Measurements from ENCODE around the gene SAMD11. TPM values are rescaled to one million over a fixed set of nuclear protein-coding genes. Genes with fewer than 3 reads are reported as not detected.
"Not testable (repeated sequence)": the region's sequence is repeated elsewhere in the genome, so short reads cannot be mapped to it uniquely, and the experiment has no call there.

The SAMD11 gene
- total and polyA plus RNA-seq, 2 experiments from 2014 or later = 32.2 to 146 TPM

- Histone ChIP-seq H3K27me3 (peaks cover 46% of the 10 kb centered on the region), H3K4me3 (no peak overlapping the region), H3K36me3 (no peaks in the 10 kb centered on the region), H3K4me1 (ENCODE audit: low read depth) (peaks cover 3% of the 10 kb centered on the region), H3K27ac (no peak overlapping the region), H3K9me3 (ENCODE audit: low read depth) (no peaks in the 10 kb centered on the region)
- DNase-seq (ENCODE audit: low read depth in 1 of 2, low spot score in 1 of 2) = peak; percentile 64 to 77
- TF ChIP-seq CTCF (IDR thresholded peaks at IDR 0.05; ENCODE audit: low read depth, low read length) = peak; percentile 59
Measured at GRCh38 chr1:975896-976683, 52.4 kb downstream of the SAMD11 start.

GRCh38 chr1:976791-977190, 53.1 kb downstream of the SAMD11 start:
- not testable (repeated sequence) for DNase-seq (ENCODE audit: low read depth in 1 of 2, low spot score in 1 of 2); H3K9me3 ChIP-seq (ENCODE audit: low read depth); H3K27ac ChIP-seq; H3K4me3 ChIP-seq; H3K4me1 ChIP-seq (ENCODE audit: low read depth); H3K36me3 ChIP-seq
- peaks cover 39% of the 10 kb centered on the region for H3K27me3 ChIP-seq

- Histone ChIP-seq H3K27ac (no peak overlapping the region), H3K9me3 (ENCODE audit: low read depth) (no peaks in the 10 kb centered on the region), H3K36me3 (no peaks in the 10 kb centered on the region), H3K4me3 (no peak overlapping the region), H3K4me1 (ENCODE audit: low read depth) (peaks cover 3% of the 10 kb centered on the region), H3K27me3 (peaks cover 31% of the 10 kb centered on the region)
- no peak for DNase-seq (ENCODE audit: low read depth in 1 of 2, low spot score in 1 of 2)
- TF ChIP-seq CTCF (IDR thresholded peaks at IDR 0.05; ENCODE audit: low read depth, low read length) = no peak
Measured at GRCh38 chr1:978069-978834, 54.5 kb downstream of the SAMD11 start.

- no peak for TF ChIP-seq CTCF (IDR thresholded peaks at IDR 0.05; ENCODE audit: low read depth, low read length)
- H3K4me3 ChIP-seq = no peak overlapping the region
- peaks cover 30% of the 10 kb centered on the region for H3K27me3 ChIP-seq
- no peak for DNase-seq (ENCODE audit: low read depth in 1 of 2, low spot score in 1 of 2)
- H3K4me1 ChIP-seq (ENCODE audit: low read depth) = peaks cover 3% of the 10 kb centered on the region
- no peaks in the 10 kb centered on the region for H3K36me3 ChIP-seq
- H3K27ac ChIP-seq = no peak overlapping the region
- no peaks in the 10 kb centered on the region for H3K9me3 ChIP-seq (ENCODE audit: low read depth)
Measured at GRCh38 chr1:978835-979743, 55.4 kb downstream of the SAMD11 start.

GRCh38 chr1:979744-980072, 56.0 kb downstream of the SAMD11 start:
- DNase-seq (ENCODE audit: low read depth in 1 of 2, low spot score in 1 of 2) = no peak
- Histone ChIP-seq H3K4me1 (ENCODE audit: low read depth) (peaks cover 3% of the 10 kb centered on the region), H3K27me3 (peaks cover 26% of the 10 kb centered on the region), H3K27ac (no peak overlapping the region), H3K36me3 (no peaks in the 10 kb centered on the region), H3K4me3 (no peak overlapping the region), H3K9me3 (ENCODE audit: low read depth) (no peaks in the 10 kb centered on the region)
- TF ChIP-seq CTCF (IDR thresholded peaks at IDR 0.05; ENCODE audit: low read depth, low read length) = no peak
